ENCODE measurements around the gene RAB17.

RAB17 gene

DNA sequence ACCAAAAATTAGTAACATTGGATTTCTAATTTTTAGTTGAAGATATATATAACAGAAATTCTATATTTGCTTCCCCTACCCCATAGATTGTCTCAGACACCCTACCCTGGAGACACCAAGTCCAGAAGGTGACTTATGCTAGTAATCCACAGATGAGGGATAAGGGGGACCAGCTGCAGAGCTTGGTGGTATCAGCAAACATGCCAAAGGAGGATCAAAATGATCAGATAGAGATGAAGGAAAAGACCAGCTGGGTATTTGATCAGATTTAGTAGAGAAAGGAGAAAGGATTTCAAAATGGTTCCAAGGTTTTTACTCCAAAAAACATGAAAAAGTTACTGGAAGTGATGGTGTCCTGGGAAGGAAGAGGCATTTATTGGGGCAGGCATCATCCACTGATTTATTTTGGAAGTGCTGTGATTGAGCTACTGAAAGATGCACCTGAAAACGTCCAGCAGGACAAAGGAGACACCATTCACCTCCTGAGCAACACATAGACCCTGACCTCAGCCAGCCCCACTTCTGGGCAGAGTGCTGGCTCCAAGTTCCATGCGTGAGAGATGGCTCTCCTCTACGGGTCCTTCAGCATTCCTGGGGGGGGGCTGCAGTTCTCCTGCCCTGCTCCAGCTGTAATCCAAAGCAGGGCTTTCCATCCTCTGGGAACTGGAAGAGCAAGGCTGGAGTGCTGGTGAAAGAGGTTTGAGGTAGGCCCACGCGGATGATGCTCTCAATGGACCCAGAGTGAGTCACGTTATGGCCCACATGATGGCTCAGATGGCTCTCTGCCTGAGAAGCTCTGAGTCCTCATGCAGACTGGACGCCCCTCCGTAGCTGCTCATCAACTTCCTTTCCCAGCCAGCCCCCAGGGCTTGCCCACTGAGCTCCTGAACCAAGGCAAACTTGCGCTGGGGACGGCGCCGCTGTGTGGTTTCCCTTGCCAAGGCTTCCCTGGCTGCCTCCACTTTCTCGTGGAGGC lies 33.2 kb upstream of the RAB17 start:
- TF ChIP-seq, protein P1, sequence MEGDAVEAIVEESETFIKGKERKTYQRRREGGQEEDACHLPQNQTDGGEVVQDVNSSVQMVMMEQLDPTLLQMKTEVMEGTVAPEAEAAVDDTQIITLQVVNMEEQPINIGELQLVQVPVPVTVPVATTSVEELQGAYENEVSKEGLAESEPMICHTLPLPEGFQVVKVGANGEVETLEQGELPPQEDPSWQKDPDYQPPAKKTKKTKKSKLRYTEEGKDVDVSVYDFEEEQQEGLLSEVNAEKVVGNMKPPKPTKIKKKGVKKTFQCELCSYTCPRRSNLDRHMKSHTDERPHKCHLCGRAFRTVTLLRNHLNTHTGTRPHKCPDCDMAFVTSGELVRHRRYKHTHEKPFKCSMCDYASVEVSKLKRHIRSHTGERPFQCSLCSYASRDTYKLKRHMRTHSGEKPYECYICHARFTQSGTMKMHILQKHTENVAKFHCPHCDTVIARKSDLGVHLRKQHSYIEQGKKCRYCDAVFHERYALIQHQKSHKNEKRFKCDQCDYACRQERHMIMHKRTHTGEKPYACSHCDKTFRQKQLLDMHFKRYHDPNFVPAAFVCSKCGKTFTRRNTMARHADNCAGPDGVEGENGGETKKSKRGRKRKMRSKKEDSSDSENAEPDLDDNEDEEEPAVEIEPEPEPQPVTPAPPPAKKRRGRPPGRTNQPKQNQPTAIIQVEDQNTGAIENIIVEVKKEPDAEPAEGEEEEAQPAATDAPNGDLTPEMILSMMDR (IDR thresholded peaks at IDR 0.05; ENCODE audit: extremely low read depth, missing control alignments): no peak
- no peak for DNase-seq (ENCODE audit: low spot score)

DNA sequence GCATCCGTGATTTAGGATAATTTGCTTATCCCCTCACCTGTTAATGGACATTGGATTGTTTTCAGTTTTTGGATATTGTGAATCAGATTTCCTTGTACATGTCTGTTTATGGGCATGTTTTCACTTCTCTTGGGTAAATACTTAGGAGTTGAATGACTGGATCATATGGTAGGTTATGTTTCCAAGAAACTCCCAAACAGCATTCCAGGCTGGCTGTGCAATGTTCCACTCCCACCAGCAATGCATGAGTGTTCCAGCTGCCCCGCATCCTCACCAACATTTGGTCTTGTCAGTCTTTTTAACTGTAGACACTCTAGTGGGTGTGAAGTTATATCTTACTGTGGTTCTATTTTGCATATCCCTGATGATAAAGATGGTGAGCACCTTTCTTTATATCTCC lies 27.9 kb upstream of the RAB17 start:
- TF ChIP-seq, protein P1 (IDR thresholded peaks at IDR 0.05; ENCODE audit: extremely low read depth, missing control alignments): no peak

GRCh38 chr2:237617587-237617982 lies 27.1 kb upstream of the RAB17 start:
- TF ChIP-seq, protein P1 (IDR thresholded peaks at IDR 0.05; ENCODE audit: extremely low read depth, missing control alignments): no peak
- DNase-seq (ENCODE audit: low spot score): no peak

More for the DNA sequence above, 27.9 kb upstream of the RAB17 start:
- DNase-seq (ENCODE audit: low spot score): no peak

DNA sequence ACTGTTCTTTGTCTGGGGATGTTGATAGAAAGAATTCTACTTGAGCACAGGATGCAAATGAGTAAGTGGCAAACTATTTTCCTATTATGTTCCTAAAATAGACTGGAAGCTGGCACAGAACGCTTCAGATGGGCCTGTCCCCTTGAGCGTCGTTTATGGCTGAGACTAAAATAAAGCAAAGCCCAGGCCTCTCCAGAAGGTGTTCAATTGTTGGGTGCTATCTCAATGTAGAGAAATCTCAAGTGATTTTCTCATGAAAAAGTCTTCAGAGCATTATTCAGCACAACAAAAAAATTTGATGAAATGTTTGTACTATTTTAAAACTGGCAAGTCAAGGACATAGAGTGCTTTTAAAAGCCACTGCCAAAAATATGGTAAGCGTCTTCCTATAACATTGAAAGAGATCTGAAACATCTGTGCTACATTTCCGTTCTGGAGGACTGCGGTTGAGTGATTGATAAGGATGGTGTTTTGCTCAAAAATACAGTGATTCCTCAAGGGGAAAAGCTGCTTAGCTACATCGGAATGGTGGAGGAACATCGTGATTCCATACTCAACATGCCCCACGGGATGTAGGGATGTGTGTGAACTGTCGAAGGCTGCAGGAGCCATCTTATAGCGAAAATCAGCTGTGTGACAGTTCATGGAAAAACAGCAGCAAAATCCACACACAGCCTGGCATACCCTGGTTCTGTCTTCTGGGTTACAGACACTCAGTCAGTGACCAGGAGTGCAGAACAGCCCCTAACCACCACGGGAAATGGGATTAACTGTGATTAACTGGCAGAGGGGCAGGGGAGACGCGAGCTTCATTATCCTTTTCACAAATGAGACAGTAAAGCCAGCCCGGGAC lies 26.4 kb upstream of the RAB17 start:
- TF ChIP-seq, protein P1 (IDR thresholded peaks at IDR 0.05; ENCODE audit: extremely low read depth, missing control alignments): no peak
- DNase-seq (ENCODE audit: low spot score): no peak

DNA sequence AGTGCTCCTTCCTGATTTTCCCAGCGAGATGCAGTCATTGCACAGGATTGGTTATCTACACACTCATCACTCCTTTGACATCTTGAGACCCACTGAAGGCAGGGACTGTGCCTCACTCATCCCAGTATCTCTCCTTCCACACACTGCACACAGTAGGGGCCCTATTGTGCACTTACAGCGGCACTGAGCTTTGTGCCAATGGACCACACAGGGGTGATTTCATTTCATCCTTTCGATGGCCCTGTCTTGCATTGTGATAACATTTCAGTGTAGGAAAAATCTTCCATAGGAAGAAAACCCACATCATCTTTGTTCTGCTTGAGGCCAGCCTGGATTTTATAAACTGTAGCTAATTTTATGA lies 25.8 kb upstream of the RAB17 start:
- TF ChIP-seq, protein P1 (IDR thresholded peaks at IDR 0.05; ENCODE audit: extremely low read depth, missing control alignments): no peak

GRCh38 chr2:237615631-237616249 lies 25.2 kb upstream of the RAB17 start:
- DNase-seq (ENCODE audit: low spot score): no peak
- TF ChIP-seq, protein P1 (IDR thresholded peaks at IDR 0.05; ENCODE audit: extremely low read depth, missing control alignments): no peak

More for the DNA sequence above, 25.8 kb upstream of the RAB17 start:
- no peak for DNase-seq (ENCODE audit: low spot score)
